ENCODE data around the gene TFAP2D. TPM values are rescaled to one million over a fixed set of nuclear protein-coding genes. Genes with fewer than 3 reads are reported as not detected.

TFAP2D gene
- total and polyA plus RNA-seq, 10 of the 15 experiments (the other 5 are each of a cell fraction or from before 2014, with no cell fraction given): not detected

DNA sequence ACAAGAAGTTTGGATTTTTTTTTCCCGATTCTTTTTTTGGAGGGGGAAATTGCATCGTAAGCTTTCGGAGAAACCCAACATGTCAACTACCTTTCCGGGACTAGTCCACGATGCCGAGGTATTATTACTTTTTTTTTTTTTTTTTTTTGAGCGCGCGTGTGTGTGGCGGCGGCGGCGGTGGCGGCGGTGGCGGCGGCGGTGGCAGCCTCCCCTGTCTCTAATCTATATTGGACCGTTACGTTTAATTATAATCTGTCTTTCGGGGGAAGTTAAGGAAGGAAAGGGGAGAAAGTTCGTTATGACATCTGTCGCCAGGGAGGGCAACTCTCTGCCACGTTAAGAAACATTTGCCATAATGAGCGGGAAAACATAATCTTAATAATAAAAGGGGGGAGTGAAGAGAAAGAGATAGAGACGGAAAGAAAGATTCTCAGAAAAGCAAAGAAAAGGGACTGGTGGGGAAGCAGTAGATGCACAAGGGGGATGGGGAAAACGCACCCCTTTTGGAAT, 706 bp downstream of the TFAP2D start:
- Histone ChIP-seq H3K9me3 (replicated peaks; ENCODE audit: control insufficient read depth, insufficient read depth, low read length) (no peaks in the 10 kb centered on the region), H3K4me1 (ENCODE audit: control insufficient read depth, insufficient read depth, low read length) (no peaks in the 10 kb centered on the region), H3K36me3 (ENCODE audit: control insufficient read depth in 2 of 2, insufficient read depth in 2 of 2, low read length in 1 of 2) (no peaks in the 10 kb centered on the region), H3K4me3 (no peak overlapping the region), H3K9ac (ENCODE audit: control insufficient read depth, insufficient read depth, low read length) (no peak overlapping the region), H3K27me3 (replicated peaks in 1 of 2; ENCODE audit: control insufficient read depth in 2 of 2, insufficient read depth in 2 of 2, low read length in 1 of 2) (peaks cover 2 to 11% of the 10 kb centered on the region in 2 experiments), H3K4me2 (ENCODE audit: control insufficient read depth, insufficient read depth) (no peak overlapping the region), H2AFZ (ENCODE audit: control insufficient read depth, low read depth, low read length) (no peak overlapping the region), H4K20me1 (ENCODE audit: control insufficient read depth, insufficient read depth) (no peaks in the 10 kb centered on the region), H3K79me2 (ENCODE audit: control insufficient read depth, insufficient read depth, low read length) (no peaks in the 10 kb centered on the region), H3K27ac (ENCODE audit: control insufficient read depth, insufficient read depth) (no peak overlapping the region)
- ATAC-seq (no peak), DNase-seq (ENCODE audit: low read depth, low spot score) (no peak), FAIRE-seq (no peak)
- intact Hi-C loops (cut with micrococcal nuclease; ENCODE audit: unreplicated experiment) (no loop called here), in situ Hi-C loops (cut with MboI) (no loop called here)
- RAD21 ChIA-PET (ENCODE audit: unreplicated experiment): no interaction called here
- POLR2A ChIA-PET: no interaction called here
- BruUV-seq (replicated peaks): no TSS peak
- no peak for TF ChIP-seq USF1 (IDR thresholded peaks at IDR 0.05; ENCODE audit: borderline replicate concordance, extremely low read length, insufficient read depth, low read depth, low read length)
- no peak for TF ChIP-seq RB1 (IDR thresholded peaks at IDR 0.05; ENCODE audit: borderline replicate concordance)
- no peak for TF ChIP-seq BCLAF1 (IDR thresholded peaks at IDR 0.05)
- TF ChIP-seq ESRRA (IDR thresholded peaks at IDR 0.05; ENCODE audit: low read length): no peak
- no peak for TF ChIP-seq RFX5 (IDR thresholded peaks at IDR 0.05; ENCODE audit: low read depth, low read length)
- TF ChIP-seq E2F4 (IDR thresholded peaks at IDR 0.05; ENCODE audit: low read depth, low read length): no peak
- TF ChIP-seq EED (IDR thresholded peaks at IDR 0.05; ENCODE audit: low read depth): no peak
- TF ChIP-seq ELK1 (IDR thresholded peaks at IDR 0.05; ENCODE audit: low read depth, low read length): no peak
- TF ChIP-seq SIN3A (IDR thresholded peaks at IDR 0.05; ENCODE audit: low read depth, low read length): no peak
- TF ChIP-seq, protein P1, sequence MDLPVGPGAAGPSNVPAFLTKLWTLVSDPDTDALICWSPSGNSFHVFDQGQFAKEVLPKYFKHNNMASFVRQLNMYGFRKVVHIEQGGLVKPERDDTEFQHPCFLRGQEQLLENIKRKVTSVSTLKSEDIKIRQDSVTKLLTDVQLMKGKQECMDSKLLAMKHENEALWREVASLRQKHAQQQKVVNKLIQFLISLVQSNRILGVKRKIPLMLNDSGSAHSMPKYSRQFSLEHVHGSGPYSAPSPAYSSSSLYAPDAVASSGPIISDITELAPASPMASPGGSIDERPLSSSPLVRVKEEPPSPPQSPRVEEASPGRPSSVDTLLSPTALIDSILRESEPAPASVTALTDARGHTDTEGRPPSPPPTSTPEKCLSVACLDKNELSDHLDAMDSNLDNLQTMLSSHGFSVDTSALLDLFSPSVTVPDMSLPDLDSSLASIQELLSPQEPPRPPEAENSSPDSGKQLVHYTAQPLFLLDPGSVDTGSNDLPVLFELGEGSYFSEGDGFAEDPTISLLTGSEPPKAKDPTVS (IDR thresholded peaks at IDR 0.05; ENCODE audit: low read depth, low read length): no peak
- TF ChIP-seq CREM (IDR thresholded peaks at IDR 0.05; ENCODE audit: low read depth): no peak
- TF ChIP-seq PML (IDR thresholded peaks at IDR 0.05; ENCODE audit: low read length): no peak
- TF ChIP-seq CBX3 (IDR thresholded peaks at IDR 0.05; ENCODE audit: borderline replicate concordance, low read depth): no peak
- no peak for TF ChIP-seq SMAD5 (IDR thresholded peaks at IDR 0.05; ENCODE audit: low read depth)
- no peak for TF ChIP-seq JUNB (IDR thresholded peaks at IDR 0.05)
- TF ChIP-seq NR2F1 (conservative IDR thresholded peaks at IDR 0.05): no peak
- CTCF ChIA-PET: no interaction called here
- SMC1A ChIA-PET (ENCODE audit: uncharacterized antibody, unreplicated experiment): no interaction called here
- 38% methylated on average over 15 of the region's 27 CpGs for WGBS (ENCODE audit: insufficient coverage, insufficient replicate concordance, low lambda C conversion rate, missing lambda C conversion rate)

Measured in GM12878 (cell line).